HEK293 (cell line): Measurements from ENCODE around the gene TRABD.

Experiments
- YY1 ChIP-seq: fragments of 450-650 bp; formaldehyde crosslinking; IDR thresholded peaks from 2 replicates; pipeline ENCODE4 v1.5.1; 2018; ENCODE audit warnings: missing biosample characterization, missing genetic modification characterization
- ZBTB8A ChIP-seq: fragments of 450-650 bp; formaldehyde crosslinking; IDR thresholded peaks from 2 replicates; pipeline ENCODE4 v1.5.1; 2016; ENCODE audit warnings: missing biosample characterization, missing genetic modification characterization
- ZFHX2 ChIP-seq: fragments of 450-650 bp; formaldehyde crosslinking; conservative IDR thresholded peaks from 2 replicates; pipeline ENCODE4 v1.5.1; 2016; ENCODE audit warnings: missing biosample characterization, missing genetic modification characterization
- ZNF530 ChIP-seq: fragments of 450-650 bp; formaldehyde crosslinking; IDR thresholded peaks from 2 replicates; pipeline ENCODE4 v1.5.1; 2016; ENCODE audit warnings: low read depth, missing biosample characterization, missing genetic modification characterization
- ZNF596 ChIP-seq: fragments of 450-650 bp; IDR thresholded peaks from 2 replicates; pipeline ENCODE4 v1.5.0; 2018; ENCODE audit warnings: missing biosample characterization, mild to moderate bottlenecking, missing genetic modification characterization, moderate library complexity
- TF ChIP-seq, protein P1 (sequence below): fragments of 450-650 bp; formaldehyde crosslinking; IDR thresholded peaks from 2 replicates; pipeline ENCODE4 v1.5.1; 2016; ENCODE audit warnings: missing biosample characterization, missing genetic modification characterization
- TF ChIP-seq, protein P2 (sequence below): fragments of 450-650 bp; formaldehyde crosslinking; IDR thresholded peaks from 2 replicates; pipeline ENCODE4 v1.5.1; 2016; ENCODE audit warnings: missing biosample characterization, missing genetic modification characterization

DNA sequence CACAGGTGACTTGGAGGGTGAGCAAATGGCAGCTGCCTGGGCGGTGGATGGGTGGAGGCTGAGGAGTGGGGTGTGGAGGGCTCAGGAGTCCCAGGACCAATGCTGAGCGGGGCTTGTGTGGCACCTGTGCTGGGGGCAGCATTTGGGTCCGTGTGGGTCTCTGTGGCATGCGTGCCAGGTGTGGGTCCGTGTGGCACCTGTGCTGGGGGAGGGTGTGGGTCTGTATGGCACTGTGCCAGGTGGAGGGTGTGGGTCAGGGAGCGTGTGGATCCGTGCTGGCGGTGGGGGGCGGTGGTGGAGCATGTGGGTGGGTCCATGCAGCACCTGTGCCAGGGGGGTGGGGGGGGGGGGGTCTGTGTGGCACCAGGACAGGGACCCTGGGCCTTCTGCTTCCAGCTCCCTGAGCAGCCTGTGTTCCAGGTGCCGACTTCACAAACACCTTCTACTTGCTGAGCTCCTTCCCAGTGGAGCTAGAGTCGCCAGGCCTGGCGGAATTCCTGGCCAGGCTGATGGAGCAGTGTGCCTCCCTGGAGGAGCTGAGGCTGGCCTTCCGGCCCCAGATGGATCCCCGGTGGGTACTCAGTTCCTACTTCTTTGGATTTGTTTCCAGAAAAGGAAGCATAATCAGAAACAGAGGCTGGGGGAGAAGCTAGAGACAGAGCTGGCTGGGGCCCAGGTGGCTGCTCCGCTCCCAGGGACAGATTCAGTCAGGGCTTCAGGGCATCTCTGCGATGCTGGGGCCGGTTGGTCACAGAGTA lies 29.8 kb downstream of the TRABD start:
- TF ChIP-seq ZBTB8A (tag by site-specific recombination) (no peak), ZFHX2 (tag by site-specific recombination) (peak; percentile 48; the same call in 1 of the 2 replicates), YY1 (no peak), ZNF530 (tag by site-specific recombination) (no peak), ZNF596 (tag by site-specific recombination) (no peak)
- TF ChIP-seq, protein P1, sequence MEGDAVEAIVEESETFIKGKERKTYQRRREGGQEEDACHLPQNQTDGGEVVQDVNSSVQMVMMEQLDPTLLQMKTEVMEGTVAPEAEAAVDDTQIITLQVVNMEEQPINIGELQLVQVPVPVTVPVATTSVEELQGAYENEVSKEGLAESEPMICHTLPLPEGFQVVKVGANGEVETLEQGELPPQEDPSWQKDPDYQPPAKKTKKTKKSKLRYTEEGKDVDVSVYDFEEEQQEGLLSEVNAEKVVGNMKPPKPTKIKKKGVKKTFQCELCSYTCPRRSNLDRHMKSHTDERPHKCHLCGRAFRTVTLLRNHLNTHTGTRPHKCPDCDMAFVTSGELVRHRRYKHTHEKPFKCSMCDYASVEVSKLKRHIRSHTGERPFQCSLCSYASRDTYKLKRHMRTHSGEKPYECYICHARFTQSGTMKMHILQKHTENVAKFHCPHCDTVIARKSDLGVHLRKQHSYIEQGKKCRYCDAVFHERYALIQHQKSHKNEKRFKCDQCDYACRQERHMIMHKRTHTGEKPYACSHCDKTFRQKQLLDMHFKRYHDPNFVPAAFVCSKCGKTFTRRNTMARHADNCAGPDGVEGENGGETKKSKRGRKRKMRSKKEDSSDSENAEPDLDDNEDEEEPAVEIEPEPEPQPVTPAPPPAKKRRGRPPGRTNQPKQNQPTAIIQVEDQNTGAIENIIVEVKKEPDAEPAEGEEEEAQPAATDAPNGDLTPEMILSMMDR (tag by site-specific recombination), result no peak
- TF ChIP-seq, protein P2, sequence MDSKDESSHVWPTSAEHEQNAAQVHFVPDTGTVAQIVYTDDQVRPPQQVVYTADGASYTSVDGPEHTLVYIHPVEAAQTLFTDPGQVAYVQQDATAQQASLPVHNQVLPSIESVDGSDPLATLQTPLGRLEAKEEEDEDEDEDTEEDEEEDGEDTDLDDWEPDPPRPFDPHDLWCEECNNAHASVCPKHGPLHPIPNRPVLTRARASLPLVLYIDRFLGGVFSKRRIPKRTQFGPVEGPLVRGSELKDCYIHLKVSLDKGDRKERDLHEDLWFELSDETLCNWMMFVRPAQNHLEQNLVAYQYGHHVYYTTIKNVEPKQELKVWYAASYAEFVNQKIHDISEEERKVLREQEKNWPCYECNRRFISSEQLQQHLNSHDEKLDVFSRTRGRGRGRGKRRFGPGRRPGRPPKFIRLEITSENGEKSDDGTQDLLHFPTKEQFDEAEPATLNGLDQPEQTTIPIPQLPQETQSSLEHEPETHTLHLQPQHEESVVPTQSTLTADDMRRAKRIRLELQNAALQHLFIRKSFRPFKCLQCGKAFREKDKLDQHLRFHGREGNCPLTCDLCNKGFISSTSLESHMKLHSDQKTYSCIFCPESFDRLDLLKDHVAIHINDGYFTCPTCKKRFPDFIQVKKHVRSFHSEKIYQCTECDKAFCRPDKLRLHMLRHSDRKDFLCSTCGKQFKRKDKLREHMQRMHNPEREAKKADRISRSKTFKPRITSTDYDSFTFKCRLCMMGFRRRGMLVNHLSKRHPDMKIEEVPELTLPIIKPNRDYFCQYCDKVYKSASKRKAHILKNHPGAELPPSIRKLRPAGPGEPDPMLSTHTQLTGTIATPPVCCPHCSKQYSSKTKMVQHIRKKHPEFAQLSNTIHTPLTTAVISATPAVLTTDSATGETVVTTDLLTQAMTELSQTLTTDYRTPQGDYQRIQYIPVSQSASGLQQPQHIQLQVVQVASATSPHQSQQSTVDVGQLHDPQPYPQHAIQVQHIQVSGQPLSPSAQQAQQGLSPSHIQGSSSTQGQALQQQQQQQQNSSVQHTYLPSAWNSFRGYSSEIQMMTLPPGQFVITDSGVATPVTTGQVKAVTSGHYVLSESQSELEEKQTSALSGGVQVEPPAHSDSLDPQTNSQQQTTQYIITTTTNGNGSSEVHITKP (tag by site-specific recombination), result no peak
